GM21529 (cell line): ENCODE results near the gene STAT4.
A peak's percentile ranks its signal among the peaks of the same experiment; 100 is the strongest.

Experiments used
- ATAC-seq: cut with Tn5 transposase; IDR thresholded peaks from one replicate; pipeline ENCODE4 v1.9.1; 2021; ENCODE audit not compliant: unreplicated experiment

The STAT4 gene

GRCh38 chr2:191150600-191151330 lies at the start of gene STAT4:
TSS of gene STAT4 (minus strand) at chr2:191150994. CDS start at chr2:191148203, 2,791 bp downstream.
- peak; percentile 92 for ATAC-seq

GRCh38 chr2:191199929-191200512 lies 49.2 kb upstream of the STAT4 start:
- no peak for ATAC-seq

DNA sequence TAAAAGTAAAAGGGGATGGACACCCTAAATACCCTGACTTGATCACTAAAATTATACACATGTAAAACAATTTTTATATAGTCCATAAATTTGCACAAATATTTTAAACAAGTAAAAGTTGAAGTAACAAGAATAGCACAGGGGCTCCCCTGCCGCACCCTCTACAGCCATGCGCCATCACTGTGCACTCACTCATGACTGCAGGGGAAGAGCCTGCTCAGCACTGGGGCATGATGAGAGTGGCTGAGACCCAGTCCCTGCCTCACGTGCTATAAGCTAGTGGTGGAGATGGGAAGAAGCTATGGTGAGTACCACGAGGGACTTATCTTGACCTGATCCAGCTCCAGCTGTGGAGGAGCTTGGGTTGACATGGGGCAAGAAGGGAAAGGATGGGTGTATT lies 47.5 kb upstream of the STAT4 start:
- ATAC-seq: no peak

DNA sequence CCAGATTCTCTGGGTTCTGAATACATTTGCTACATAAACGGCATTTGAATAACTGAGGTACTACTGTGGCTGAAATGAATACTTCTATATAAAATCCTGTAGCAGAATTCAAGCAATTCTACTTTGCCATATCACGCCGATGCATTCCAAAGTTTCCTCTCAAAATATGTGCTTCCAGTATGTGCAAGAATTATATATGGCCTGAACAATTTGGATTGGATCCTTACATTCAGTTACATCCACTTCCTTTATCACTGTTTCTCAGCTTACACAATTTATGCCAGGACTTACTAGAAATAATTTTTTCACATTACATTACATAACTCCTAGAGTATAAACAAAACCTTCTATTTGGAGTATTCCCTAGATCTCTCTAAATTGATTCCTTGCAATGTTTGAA lies 46.3 kb upstream of the STAT4 start:
- no peak for ATAC-seq

DNA sequence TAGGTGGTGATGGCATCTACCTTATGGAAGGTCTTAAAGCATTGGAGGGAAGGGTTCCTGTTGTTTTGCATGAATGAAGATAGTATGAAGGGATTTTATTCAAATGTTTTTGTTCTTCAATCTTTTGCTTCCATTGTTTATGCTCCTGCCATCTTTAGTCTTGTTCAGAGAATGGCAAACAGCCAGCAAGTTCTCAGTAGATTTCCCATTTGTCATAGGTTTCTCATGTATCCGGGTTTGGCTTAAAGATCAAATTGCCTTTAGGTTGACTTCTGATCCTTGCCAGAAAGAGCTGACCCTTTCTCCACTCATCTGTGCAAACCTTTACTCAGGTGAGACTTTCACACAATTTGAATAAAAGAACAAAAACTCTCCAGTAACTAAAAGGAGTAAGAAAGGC lies 44.2 kb upstream of the STAT4 start:
- no peak for ATAC-seq

DNA sequence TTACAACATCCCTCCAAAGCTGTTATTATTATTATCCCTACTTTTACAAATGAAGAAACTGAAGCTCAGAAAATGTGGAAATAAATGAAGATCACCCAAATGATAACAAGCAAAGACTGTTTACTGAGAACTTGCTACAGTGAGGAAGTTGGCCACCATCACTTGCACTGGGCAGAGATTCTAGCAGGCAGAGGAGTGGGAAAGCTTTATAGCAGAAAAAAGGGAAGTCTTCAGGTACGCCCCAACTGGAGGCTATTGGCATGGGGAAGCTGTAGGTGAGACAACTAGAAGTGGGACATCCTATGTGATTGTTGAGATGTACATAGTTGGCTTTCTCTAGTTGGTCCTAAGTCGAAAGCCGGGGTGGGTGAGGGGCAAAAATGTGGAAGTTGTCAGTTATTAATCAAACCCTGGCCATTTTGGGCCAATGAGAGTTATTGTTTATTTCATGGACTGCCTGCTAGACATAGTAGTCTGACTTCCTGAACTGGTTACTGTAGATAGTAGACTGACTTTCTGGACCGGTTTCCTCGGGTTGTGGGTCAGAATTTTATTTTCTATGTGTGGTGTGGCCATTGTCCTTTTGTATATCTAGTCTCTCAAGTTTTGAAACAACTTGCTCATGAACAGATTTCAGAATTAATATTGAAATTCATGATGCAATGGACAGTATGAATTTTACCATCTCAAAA lies 40.2 kb upstream of the STAT4 start:
- no peak for ATAC-seq

DNA sequence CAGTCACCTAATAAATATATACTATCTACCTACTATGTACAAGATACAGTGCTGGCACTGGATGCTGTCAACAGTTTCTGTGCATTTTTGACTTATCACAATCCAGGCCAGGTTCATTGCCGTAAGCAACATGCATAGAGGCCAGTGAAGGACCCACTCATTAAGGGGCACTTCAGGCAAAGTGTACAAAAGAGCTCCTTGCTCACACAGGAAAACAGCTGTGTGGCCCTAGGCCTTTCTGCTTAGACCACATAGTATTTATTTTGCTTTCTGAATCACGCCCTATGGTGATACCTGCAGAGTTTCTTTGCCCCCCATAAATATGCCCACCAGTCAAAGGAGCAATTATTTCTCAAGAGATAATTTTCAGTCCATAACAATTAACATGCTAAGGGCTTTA lies 39.6 kb upstream of the STAT4 start:
- no peak for ATAC-seq

- ATAC-seq: no peak
These were observed 38.4 kb upstream of the STAT4 start for GRCh38 chr2:191189112-191189635.

DNA sequence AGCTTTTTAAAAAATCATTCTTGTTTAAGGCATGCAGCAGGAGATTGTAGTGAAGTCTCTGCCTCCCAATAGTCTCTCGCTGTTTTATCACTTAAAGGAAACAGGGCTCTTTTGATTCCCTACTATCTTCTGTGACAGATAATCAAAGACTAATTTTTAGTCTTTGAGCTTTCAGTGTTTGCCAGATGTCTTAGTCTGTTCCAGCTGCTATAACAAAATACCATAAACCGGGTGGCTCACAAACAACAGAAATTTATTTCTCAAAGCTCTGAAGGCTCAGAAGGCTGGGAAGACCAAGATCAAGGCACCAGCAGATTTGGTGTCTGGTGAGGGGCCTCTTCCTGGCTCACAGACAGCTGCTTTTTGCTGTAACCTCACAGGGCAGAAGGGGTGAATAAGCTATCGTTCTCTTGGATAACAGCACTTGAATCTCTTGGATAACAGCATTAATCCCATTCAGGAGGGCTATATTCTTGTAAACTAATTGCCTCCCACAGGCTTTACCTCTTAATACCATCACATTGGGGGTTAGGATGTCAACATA lies 37.8 kb upstream of the STAT4 start:
- ATAC-seq: no peak

- no peak for ATAC-seq
These were observed 36.5 kb upstream of the STAT4 start for GRCh38 chr2:191187105-191187829.

DNA sequence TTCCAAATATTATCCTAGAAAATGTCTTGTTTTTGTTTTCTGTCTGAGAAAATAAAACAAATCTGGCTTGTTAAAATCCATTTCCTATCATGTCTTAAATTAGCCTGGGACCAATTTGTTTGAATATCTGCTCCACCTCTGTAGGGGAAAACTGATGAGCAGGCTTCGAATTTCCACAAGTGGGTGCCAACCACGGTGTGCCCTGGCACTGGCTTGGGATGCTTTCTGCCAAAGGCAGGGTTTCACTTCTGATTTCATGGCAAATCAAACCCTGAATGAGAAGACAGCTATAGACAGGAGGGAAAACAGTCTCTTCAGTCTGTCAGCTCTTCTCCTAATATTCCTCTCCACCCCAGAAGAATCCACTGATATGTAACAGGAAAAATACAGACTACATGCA lies 33.7 kb upstream of the STAT4 start:
- no peak for ATAC-seq

DNA sequence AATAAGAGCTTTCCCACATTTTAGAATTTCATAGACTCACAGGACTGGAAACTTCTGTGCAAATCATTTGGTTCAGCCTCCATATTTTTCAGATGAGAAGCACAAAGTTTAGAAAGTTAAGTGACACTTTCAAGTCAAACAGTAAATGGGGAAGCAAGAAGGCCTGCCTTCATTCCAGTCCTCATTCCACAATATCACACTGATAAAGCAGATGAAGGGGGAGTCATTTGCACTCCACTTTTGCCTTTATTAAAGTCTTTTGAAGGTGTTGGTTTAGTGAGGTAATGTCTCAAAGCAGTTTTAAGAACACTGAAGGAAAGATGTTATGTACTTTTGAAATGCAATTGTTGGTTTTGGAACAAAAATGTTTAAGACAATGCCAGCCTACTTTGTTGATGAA lies 32.7 kb upstream of the STAT4 start:
- ATAC-seq: no peak

GRCh38 chr2:191183081-191183480 lies 32.3 kb upstream of the STAT4 start:
- no peak for ATAC-seq

DNA sequence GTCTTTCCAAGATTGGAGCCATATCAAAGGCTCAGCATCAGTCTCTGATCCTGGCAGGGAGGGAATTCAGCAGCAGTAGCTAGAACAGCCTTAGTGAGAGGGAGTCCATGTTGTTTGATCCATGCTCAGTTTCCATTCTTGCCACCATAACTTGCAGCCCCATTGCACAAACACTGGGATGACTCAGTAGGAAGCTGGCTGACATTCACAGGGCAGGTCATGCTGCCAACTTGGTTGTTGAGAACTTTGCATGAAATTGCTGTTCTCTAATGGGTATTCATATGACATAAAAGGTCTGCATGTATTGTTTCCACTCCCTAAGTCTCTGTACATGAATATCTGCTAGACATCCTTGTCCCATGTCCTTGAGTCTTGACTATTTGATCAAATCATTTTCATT lies 29.9 kb upstream of the STAT4 start:
- ATAC-seq: no peak

GRCh38 chr2:191180276-191180675 lies 29.5 kb upstream of the STAT4 start:
- no peak for ATAC-seq

- ATAC-seq: no peak
These were observed 28.2 kb upstream of the STAT4 start for GRCh38 chr2:191178806-191179514.

DNA sequence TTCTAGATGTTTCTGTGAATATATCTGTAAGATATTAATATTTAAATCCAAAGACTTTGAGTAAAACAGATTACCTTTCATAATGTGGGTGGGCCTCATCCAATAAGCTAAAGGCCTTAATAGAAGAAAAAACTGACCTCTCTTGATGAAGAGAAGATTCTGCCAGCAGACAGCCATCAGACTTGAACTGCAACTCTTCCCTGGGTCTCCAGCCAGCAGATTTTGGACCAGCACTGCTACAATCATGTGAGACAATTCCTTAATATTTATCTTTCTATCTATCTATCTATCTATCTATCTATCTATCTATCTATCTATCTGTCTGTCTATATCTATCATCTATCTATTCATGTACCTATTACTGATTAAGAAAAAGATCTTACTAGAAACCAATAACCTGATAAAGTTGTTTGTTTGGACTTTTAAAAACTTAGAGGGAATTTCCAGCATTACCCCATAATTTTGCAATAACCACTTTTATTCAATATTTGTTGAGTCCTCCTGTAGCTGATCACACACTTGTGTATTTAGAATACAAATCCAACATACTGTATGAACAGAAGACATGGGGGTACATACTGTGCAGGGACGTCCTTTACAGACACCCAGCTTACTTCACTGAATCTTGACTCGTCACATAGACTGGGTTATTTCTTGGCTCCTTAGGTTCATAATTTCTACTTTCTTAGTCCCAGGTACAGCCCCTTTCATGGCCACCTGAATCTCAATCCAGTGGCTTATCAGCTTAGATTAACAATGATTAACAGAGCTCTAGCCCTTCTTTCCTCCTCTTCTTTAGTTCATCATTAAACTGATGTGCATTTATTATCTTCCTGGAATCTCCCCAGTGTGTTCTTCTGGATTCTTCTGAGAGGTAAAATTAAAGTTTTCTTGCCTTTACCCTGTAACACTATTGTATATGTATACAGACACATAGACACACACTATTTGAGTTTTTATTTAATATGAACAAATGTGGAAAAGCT lies 27.2 kb upstream of the STAT4 start:
- no peak for ATAC-seq

- ATAC-seq: no peak
These were observed 26.1 kb upstream of the STAT4 start for GRCh38 chr2:191176801-191177438.

- ATAC-seq: peak; percentile 64
These were observed 25.5 kb upstream of the STAT4 start for GRCh38 chr2:191176305-191176704.
